Amniotic stem cell (primary cell): ENCODE results near the gene GRM1.

ENCODE experiments used
- DNase-seq: peaks from one replicate; lab custom pipeline; 2025; lab: John Stamatoyannopoulos, UW

The GRM1 gene

GRCh38 chr6:146331013-146331412 lies 302.2 kb downstream of the GRM1 start:
- DNase-seq = no peak

- no peak for DNase-seq
Measured at GRCh38 chr6:146335336-146335735, 306.5 kb downstream of the GRM1 start.

GRCh38 chr6:146336191-146336590 lies 307.3 kb downstream of the GRM1 start:
- no peak for DNase-seq

DNA sequence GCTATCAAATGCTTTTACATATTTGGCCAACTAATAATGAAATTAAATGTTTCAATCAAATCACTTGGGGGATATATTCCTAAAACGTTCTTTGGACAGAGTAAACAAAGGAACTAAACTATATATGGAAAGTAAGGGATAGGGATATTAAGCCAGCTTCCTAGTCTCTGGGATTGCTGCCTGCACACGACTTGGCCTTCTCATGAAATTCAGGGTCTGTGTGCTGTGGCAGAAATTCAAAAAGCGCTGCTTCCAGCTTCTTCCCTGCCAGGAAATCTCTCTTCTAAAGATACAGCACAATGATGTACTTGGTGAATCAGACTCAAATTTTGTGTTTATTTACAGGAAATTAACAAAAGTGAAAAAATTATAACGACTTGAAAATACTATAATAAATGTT lies 308.5 kb downstream of the GRM1 start:
- no peak for DNase-seq

DNA sequence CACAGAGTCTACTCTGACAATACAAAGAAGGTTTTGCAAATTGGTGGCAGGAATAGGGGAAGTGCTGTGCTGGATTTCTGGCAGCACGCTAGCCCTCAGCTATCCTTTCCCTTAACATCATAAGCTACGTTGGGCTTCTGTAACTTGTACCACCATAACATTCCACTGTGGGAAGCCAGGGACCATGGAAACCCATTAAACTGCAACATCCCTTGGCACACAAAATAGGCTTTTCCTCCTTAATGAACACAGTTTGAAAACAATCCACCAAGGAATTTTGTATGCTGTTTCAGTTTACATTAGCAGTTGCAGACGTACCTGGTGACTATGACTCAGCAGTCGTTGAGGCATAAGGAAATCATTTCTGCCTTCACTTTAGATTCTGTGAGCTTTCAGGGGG lies 310.9 kb downstream of the GRM1 start:
- no peak for DNase-seq

DNA sequence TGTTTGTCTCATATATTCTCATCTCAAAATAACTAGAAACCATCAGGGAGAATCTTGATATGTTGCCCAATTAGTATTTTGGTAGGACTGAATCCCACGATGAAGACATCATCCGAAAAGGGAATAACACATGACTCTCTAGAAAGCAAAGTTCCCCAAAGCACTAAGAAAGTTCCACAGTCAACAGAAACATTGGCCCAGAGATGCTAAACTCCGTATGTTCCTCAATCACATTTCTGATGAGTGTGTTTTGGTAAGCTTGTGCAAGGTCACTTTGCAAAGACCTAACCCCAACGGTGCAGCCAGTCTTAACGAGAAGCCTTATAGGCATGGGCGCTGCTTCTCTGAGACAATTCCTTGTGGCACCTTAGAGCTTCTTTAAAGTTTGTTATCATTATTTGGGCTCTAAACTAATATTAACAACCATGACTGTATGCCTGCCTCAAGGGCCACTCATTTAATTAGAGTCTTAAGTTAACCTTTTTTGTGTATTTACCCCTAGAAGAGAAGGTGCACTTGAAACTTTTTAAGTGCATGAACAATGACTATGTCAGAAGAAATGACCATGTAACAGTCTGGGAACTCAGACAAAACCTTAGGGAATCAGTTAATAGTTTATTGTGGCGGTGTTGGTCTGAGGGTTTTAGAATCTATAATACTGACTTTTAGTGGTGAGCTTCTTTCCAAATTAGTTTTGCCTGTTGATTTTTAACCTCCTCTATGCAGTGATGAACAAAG lies 312.8 kb downstream of the GRM1 start:
- DNase-seq = no peak

- DNase-seq = no peak
Measured at GRCh38 chr6:146345598-146345997, 316.7 kb downstream of the GRM1 start.

DNA sequence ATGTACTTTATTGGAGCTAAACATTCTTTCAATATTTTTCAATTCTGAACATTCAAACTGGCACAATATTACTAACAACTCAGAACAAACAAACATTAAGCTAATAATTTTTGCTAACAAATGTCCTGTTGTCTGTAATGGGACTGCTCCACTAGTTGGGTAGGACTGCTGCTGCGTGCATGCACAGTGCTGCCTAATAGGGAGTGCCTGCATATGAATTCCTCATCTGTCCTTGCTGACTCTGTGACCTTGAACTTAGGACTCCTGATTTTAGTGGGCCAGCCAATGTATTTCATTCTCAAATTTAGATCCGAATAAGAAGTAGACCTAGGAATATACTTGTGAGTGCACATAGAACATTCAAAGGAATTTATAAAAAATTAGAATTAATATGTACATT lies 318.2 kb downstream of the GRM1 start:
- DNase-seq = no peak

DNA sequence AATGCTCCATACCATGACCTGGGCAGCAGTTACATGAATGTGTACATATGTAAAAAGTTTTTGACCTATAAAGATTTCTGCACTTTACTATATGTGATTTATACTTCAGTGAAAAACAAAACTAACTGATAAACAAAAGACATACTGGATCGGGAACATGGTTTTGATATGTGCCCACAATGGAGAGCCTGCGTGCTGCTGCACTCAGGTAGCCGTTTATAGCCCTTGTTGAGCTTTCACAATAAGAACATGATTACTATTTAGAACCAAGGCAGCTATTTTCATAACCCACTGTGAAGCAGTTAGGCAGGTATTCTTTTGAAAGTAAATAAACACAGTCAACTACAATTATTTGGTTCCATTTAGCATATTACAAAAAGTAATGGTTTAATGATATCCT lies 318.8 kb downstream of the GRM1 start:
- DNase-seq = no peak

DNA sequence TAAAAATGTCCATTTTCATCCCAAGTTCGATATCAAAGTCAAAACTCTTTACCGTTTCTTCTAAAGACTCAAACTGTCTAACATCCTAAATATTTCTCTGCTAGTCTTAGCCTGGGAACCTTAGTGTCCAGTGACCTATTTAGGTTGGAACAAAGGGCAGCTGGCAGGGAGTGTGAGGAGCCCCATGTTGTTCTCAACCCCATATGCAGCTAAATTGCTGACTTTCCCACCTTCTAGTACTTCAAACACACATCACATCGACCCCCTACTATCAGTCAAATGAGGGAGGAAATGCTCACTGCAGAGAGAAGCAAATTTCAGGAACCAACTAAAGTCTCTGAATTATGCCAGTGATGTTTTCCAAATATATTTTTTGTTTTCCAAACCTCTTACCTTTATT lies 322.2 kb downstream of the GRM1 start:
- DNase-seq = no peak

GRCh38 chr6:146352163-146352562 lies 323.3 kb downstream of the GRM1 start:
- no peak for DNase-seq

GRCh38 chr6:146354451-146354850 lies 325.6 kb downstream of the GRM1 start:
- DNase-seq = no peak

DNA sequence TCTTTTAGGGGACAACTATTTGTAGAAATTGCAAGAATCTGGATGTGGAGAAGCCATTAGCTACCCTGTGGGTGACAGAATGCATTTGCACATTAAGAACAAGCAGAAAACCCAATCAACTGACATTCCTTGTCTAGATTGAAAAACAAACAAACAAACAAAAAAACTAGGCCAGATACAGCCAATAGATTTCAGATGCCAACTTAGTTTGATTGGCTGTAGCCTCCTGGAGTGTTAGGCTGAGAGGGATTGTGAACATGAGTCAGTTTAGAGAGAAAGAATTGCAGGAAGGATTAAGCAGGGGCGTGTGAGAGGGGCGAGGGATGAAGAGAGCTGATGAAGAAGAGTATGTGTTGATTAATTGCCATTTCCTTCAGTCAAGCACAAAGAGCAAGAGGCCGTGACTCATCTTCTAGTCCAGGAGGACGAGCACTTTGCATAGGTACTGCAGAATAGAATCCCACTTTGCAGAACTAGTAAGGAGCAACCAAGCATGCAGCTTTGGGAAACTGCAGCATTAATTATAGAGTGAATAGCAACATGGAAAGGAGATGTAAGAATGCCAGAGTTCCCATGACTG lies 326.7 kb downstream of the GRM1 start:
- no peak for DNase-seq

DNA sequence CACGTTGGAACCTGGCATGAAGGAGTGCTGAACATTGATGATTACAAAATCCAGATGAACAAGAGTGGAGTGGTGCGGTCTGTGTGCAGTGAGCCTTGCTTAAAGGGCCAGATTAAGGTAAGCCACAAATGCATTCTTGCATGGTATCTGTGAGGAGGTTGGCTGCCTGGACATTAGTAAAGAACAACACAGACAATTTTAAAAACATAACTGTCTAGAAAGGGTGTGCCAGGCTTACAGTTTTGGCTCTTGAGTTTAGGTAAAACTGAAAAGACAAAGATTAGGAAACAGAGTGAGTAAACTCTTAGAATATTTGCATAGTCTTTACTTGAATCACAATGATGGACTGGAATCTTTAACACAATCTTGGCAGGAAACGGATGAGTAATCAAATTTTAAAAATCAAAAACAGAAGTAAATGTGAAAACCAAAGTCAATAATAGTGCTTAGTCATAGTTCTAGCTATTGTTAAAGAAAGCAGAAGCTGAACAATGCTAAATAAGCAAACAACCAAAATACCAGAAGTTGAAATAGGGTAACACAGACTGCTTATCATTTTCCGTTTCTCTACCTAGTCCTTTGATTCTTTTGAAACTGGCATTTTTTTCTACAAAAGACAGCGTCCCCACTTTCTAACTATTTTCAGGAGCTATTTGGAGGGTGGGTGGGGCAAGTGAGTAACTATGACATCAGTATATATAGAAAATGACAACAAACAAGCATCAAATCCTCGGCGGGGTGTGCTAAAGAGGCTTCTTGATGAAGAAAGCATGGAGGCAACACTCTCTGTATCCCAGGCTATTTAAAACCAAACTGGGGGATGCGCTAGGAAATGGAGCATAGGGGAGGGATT lies 328.9 kb downstream of the GRM1 start:
- DNase-seq = peak; percentile 49

DNA sequence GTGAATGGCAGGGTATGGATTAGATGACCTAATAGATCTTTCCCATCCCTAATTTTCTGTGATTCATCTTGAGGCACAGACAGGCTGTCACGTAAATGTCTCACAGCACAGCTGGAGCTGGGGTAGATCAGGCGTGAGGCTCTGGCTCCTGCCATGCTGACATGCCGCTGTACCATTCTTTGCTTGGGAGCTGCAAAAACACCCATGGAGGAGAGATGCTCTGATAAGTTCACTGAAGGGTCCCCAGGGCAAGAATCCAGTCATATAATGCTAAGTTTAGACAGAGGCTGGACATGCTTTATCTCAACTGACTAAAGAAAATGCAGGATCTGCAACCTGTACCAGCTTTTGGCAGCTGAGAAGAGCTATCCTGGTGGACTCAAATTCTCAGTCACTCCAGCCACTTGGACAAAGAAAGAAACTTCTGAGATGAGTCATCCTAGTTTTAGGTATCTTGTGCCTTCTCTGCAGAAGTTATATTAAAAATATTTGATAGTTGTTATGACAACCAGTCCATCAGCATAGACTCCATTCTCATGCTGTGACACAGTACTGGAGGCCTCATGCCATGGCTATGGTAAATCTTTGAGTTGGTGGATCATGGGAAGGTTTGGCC lies 329.7 kb downstream of the GRM1 start:
- DNase-seq = no peak

- DNase-seq = no peak
Measured at GRCh38 chr6:146359131-146359530, 330.3 kb downstream of the GRM1 start.

GRCh38 chr6:146361128-146361924 lies 332.5 kb downstream of the GRM1 start:
- no peak for DNase-seq

GRCh38 chr6:146363838-146364607 lies 335.2 kb downstream of the GRM1 start:
- DNase-seq = no peak

GRCh38 chr6:146364816-146365594 lies 336.1 kb downstream of the GRM1 start:
- no peak for DNase-seq

DNA sequence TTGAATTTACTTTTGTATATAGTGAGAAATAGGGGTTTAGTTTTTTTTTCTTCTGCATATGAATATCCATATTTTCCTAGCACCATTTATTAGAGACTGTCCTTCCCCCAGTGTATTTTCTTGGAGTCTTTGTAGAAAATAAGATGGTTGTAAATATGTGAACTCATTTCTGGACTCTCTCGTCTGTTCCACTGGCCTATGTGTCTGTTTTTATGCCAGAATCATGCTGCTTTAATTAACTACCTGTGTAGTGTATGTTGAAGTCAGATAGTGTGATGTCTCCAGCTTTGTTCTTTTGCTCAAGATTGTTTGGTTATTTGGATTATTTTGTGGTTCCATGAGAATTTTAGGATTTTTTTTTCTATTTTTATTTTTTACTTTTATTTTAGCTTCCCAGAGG lies 338.2 kb downstream of the GRM1 start:
- DNase-seq = no peak
